NCI-H510A (cell line): ENCODE data around the gene ATF7IP.
A peak's percentile ranks its signal among the peaks of the same experiment; 100 is the strongest.

Experiments
- DNase-seq: peaks from one replicate; lab custom pipeline; 2025; lab: John Stamatoyannopoulos, UW

The ATF7IP gene

DNA sequence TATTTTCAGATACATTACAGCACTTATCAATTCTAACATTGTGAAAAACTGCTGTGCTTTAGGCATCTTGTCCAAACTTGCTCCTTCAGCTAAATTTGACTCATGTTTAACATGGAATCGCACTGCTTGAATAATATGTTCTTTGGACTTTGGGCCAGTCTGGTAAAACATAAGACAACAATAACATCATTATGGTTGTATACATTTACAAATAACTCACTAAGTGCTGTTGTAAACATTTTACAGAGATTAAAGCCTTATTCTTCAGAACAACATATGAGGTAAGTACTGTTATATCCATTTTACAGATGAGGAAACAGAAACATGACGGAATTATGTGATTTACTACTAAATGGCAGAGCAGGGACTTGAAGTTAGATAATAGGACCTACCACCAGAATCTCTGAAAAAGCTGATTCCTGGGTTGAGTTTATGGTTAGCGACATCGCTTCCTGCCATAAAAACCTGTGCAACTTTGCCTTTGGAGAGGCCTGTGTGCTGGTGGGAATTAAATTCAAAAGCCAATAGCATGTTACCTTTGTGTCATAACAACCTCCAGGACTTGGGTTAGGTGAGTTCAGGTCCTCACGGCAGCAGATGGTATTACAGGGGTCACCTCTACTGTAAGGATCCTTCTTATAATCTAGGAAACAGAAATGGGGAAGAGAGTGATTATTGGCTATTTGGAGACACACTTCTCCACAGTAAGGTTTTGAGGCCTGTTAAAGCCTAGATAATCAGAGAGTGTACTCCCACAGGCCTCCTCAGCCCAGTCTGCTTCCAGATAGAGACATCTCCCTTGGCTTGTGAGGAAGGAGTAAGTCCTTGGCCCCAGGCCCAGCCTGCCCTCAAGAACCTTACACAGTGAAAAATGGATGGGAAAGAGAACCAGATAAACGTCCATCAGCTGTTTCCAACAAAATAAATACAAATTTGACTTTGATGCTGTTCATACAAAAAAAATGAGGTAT lies 140.4 kb downstream of the ATF7IP start:
- DNase-seq, result no peak

DNA sequence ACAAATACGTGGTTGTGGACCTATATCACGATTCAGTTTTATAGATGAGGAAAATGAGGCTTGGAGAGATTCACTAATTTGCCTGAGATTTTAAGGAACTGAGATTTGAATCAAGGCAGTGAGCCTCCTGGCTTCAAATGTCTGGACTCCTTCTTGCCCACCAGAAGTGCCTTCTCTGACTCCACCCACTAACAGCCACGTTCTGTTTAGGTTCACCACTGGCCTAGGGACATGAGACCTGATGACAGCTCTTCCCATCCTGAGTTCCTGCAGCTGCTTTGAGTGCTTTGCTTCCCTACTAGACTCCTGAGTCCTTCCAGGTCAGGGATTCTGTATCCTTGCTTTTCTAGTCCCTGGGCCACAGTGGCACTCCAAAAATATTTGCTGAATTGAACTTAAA lies 145.1 kb downstream of the ATF7IP start:
- no peak for DNase-seq

DNA sequence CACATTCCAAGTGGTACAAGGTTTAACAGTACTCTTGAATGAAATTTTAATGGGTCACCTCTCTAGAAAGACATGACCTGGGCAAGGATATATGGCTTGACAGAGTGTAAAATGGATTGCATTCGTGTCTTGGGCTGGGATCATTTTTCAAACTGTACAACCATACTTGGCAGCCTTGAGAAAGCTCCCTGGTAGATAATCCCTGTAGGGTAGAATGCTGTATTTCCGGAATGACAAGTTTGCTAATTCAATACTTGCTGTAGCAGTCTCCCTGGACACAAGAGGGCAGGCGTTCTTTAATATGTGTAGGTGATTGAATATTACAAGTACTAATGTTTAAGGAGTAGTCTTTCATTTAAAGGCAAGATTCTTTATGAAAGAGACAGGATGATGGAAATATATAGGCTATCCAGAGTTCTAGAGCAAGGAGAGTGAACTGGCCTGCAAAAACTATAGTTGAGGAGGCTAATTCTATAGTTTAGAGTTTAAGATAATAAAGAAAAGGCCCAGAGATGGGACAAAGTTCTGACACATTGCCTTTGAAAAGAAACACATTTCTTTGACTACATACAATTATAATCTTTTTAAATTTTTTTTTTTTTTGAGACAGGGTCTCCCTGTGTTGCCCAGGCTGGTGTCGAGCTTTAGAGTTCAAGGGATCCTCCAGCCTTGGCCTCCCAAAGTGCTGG lies 148.8 kb downstream of the ATF7IP start:
- DNase-seq, result peak; percentile 90

DNA sequence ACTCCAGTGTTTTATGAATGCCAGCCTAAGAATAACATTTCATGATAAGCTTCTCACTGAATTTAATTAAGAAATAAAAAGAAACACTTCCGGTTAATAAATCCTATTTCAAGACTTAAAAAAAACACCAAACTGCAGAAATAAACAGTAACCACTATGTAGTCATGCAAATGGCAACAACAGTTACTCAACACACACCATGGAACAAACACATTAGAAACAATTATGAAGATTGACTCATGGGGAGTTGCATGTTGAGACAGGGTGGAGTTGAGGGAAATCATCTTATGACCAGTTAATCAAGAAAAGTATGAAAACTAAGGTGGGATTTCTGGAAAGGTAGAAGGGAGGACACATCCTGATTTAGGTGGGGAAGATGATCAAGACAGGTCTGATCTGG lies 149.5 kb downstream of the ATF7IP start:
- no peak for DNase-seq

DNA sequence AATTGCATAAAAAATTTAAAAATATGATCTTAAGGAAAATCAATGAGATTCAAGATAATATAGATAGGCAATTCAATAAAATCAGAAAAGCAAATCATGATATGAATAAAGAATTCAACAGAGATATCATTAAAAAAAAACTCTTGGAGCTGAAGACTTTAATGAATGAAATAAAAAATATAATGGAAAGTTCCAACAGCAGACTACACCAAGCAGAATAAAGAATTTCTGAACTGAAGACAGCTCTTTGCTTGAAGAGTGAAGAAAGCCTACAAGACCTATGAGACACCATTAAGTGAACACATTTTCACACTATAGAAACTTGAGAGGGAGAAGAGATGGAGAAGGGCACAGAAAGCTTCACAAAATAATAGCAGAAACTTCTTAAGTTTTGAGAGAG lies 156.3 kb downstream of the ATF7IP start:
- DNase-seq, result no peak

DNA sequence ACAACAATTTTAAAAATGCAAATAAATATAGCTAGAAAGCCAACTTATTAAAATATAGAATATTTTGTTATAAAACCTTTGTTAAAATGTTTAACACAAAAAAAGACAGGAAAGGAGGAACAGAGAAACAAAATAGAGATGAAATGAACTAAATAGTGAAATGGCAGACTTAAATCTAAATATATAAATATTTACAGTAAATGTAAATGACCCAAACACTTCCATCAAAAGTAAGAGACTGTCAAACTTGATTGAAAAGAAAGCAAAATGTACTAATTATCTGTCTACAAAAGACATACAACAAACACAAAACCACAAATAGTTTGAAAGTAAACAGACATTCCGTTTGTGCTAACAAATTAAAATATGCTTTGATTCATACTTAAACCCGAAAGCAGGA lies 160.5 kb downstream of the ATF7IP start:
- no peak for DNase-seq

DNA sequence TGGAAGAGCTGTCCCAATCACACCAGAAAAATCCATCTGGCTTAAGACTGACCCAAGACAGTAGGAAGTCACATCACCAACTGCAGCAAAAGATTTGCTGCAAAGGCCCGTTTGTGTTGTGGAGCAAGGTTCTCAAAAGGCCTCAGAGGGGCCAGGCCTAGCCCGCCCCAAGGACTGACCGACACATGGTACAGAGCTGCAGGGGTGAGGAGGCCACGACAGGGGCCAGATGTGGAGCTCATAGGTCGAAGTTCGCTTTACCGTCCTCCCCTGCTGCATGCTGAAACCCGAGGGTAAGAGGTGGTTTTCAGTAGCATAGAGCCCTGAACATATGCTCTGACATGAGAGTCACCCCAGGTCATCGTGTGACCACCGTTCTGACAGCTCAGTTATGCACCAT lies 166.7 kb downstream of the ATF7IP start:
- no peak for DNase-seq

DNA sequence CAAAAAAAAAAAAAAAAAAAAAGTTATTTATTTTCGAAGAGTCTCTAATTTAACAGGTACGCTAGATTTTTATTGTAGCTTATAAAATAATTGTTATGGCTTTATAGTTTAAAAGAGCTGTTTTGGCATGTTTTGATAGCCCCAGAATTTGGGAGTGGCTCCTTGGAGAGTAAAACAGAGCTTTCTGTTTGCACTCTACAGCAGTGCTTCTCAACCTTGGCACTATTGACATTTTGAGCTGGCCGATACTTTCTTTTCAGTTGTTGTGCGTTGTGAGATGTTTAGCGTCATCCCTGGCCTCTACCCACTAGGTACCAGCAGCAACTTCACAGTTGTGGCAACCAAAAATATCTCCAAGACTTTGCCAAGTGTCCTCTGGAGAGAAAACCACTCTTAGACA lies 171.6 kb downstream of the ATF7IP start:
- DNase-seq, result no peak

DNA sequence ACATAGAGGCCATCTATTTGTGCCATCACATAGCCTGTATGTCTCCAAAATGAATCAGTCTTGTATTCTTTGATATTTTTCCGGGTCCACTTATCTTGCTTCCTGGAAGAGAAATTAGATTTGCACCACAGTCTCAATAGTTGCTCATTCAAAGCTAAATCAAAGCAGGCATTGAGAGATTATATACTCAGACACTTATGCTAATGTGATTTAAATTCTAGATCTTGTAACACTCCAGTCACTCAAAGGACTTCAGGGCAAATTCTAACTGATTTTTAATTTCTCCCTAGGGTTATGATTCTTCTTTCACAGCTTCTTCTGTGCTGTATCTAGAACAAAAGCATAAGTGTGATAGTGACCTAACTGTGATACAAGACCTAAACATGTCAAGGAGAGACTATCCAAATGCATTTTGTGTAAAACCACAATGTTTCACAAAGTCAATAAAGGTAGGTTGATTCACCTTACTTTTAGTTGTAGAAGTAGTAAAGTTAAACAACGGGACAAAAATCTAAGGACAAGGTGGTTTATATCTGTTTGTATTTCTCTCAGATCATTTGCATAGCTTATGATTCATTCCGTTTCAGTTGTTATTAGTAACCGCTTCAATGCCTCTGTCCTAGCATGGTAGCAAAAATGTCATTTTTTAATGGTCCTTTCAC lies 175.4 kb downstream of the ATF7IP start:
- no peak for DNase-seq

DNA sequence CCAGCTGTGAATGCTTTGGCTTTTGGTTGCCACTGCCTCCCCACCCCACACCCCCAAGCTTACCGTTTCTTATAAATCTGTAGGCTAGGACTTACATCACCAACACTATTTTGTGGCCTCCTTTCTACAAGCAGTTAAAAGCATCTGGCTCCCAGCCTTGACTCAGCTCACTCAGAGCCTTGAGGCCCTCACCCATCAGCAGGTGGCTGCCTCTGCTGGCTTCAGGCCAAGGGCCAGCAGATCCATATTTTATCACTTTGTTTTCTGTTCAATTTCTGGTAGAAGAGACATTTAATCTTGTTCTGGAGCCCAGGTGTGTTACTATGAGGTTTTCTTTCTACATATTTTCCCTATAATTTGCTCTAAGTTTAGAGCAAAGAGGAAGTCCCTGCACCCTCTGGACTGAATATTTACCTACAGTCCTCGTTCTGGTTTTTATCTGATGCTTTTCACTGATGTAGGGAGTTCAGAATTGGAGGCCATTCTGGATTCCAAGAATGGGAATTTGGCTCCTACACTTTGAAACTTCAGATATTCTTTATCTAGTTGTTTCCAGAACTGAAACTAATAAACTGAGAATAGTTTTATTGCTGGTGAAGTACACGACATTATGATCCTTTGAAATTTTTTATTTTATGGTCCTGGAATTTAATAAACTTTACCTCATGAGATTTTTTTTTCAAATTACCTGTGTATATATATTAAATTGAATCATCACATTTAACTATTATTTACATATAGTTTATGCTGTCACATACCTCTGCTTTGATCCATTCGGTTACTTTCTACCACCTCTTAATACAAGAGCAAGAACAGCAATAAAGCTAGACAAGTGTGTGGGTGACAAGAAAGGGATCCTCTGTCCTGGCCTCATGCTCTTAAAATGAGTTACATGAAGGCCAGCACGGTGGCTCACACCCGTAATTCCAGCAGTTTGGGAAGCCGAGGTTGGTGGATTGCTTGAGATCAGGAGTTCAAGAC lies 180.0 kb downstream of the ATF7IP start:
- peak; percentile 10 for DNase-seq

DNA sequence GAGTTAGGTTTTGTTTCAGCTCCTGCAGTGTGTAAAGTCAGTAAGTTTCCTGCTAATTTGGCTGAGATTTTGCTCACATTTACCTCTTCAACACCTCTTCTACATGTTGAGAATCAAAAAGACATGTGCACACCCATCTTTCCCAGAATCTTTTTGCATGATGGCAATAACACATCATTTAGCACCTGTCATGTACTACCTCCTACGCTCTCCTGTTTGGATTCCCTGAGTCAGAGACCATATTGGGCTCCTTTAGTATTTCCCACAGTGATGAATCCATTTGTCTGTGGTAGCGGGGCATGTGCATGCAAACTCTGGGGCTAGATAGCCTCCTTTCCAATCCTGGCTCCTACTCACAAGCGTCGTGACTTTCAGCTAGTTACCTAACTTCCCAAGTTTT lies 182.1 kb downstream of the ATF7IP start:
- no peak for DNase-seq

DNA sequence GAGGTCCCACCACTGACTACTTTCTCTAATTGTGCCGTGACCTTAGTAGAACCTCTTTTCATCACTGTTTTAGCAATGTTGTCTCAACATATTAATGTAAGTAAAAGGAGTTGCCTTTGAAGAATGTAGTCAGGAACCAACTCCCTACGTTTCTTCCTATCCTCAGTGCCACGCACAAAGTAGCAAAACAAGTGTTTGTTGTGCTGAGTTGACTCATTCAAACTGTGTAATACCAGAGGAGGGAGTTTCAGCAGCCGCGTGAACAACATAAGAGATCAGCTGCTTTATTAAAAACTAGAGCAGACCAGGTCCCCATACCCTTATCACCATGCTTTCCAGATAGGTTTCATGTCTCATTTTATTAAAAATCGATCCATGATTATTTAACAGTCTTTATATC lies 183.1 kb downstream of the ATF7IP start:
- no peak for DNase-seq
